Effector CD8-positive, alpha-beta T cell (primary cell): ENCODE measurements around the gene ADGRG1.

Source experiments
- DNase-seq: peaks from one replicate; lab custom pipeline; 2025; lab: John Stamatoyannopoulos, UW

ADGRG1 gene

DNA sequence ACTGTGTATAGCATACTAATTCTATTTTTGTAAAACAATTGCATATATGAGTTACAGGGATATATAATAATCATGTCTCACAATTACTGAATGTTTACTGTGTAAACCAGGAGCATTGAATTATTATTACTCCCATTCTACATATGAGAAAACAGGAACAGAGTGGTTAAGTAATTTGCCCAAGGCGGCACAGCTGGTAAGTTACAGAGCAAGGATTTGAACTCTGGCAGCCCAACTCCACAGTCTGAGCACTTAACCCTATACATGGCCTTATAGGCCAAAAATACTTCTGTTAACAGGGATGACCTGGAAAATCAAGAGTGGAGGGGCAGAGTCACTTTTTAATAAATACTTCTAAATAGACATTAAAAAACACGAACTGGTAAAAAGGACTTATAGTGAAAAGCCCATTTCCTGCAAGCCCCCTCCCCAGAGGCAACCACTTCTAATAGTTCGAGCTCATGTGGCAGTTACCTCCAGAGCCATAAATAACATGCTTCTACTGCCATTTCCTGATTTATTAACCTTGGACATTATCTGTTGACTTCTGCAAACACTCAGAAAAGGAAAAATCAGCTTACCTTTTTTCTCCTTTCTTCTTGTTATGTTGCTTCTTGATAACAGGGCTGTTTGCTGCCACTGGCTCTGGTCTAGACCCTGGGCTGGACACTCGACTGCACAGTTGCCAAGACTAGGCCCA is 22.1 kb upstream of the ADGRG1 start:
- no peak for DNase-seq

DNA sequence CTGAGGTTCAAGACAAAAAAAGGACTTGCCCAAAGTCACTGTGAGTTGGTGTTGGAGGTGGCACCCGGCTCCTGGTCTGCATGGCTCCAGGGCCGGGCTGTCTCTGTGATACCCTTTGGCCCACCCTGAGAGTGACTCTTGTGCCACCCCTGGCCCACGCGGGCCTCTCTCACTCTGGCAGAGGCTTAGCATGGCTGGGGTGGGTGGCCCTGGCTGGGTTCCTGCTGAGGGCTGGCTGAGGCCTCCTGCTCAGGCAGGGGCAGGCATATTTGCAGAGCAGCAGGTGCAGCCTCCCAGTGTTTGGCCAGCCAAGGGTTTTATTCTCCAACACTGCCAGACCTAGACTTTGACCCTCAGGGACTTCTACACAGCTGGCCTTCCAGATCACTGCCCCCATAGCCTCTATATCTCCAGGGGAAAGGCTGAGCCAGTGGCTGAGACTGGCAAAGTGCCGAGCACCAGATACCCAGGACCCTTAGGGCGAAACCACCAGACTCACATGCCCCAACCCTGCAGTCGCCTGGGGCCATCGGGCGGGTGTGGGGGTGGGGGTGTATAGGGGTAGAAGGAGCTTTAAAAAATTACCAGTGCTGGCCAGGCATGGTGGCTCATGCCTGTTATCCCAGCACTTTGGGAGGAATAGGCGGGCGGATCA is 21.5 kb upstream of the ADGRG1 start:
- no peak for DNase-seq

DNA sequence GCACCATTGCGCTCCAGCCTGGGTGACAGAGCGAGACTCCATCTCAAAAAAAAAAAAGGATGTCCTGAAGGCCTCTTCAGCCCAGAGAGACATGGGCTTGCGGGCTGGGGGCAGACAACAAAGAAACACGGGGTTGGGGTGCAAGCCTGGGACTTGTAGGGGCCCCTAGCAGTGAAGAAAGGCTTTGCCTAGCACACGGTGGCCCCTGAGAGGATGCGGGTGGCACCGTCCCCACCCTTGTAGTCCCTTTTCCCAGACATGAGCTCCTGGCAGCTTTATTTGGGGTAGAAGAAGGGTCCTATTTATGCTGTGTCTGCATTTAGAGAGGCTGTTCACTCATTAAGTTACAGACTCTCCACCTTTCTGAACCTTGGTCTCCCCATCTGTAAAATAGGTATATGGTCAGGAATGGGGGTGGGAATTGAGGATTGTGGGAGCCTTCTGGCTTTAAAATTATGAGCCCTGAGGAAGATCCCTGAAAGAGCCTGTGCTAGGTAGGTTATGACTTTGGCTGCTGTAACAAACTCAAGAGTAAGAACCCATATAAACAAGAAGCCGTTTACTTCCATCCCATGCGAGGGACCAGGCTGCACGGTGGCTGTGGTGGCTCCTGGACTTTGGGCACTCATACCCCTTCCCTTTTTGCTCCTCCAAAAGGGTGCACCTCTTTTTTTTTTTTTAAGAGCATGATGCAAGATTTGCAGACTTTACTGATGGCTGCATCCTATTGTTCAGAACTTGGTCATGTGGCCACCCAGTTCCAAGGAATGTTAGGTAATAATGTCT is 20.6 kb upstream of the ADGRG1 start:
- no peak for DNase-seq

DNA sequence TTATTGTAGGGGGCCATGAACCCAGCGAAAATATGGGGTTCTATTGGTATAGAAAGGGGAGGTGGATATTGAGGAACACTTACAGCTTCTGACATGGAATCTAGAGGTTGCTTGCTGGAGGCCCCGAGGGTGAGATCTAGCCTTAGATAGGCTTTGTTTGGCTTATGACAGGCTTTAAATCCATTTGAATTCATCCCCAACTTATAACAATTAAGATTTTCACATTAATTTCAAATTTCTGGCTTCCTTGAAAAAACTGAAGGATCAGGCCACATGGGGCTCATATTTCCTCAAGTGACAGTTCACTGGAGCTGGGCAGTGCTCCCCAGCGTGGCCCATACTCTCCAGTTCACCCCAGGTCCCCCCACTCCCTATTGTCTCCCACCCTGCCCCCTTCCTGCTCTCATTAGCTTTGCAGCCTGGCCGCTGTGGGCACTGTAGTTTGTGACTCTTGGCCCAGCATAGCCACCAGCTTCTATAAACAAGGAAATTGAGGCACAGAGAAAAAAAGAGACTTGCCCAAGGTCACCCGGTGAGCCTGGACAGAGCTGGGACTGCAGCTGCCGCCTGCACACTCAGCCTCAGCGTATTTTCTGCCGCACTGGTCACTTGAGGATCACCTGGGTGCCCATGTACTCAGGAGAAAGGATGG is 19.8 kb upstream of the ADGRG1 start:
- DNase-seq = no peak

DNA sequence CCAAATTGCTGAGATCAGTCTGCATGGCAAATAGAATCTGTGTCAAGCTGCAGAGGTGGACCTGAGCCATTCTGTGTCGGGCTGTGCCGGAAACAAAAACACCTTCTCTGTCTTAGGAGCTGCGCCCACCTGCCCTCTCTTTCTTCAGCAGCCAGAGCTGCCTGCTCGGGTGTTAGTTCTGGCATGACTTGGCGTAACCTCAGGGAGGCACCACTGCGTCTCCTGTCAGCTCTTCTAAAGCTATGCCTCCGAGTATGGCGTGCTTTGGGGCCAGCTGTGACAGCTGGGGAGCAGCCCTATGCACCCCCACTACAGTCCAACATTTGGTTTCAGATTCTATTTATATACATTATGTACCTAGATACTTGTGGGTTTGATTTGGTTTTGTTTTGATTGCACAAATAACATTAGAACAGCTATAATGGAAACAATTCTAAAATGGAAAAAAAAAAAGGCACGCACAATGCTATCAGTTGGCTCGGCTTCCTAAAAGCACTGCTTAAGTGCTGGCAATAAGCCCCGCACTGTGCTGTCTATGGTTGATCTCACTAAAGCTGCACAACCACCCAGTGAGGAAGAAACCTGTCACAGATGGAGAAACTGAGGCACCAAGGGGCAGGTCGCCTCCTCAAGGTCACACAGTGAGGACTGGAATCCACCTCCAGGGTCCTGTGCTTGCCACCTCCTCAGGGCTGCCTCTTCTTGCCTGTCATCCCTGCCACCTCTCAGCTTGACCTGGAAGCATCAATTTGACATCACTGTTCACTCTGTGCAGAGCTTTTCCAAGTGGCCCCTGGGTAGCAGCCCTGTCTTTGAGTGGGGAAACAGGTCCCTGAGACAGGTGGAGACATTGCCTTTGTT is 18.7 kb upstream of the ADGRG1 start:
- DNase-seq = no peak

DNA sequence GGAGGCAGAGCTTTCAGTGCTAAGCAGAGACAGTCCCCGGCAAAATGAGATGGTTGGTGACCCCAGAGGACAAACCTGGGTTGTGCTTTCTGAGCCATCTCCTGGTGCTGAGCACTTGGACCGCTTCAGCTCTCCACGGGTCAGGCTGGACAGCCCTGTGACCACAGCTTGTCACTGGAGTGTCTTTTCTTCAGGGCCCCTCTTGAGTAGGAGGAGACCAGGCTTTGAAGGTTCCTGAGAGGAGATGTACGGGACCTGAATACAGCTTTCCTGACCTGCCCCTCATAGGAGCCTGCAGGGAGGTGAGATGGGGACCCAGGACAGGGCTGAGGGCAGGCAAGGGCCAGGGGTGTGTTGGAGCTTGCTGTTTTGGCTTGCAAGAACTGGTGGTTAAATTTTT is 17.8 kb upstream of the ADGRG1 start:
- DNase-seq = no peak

DNA sequence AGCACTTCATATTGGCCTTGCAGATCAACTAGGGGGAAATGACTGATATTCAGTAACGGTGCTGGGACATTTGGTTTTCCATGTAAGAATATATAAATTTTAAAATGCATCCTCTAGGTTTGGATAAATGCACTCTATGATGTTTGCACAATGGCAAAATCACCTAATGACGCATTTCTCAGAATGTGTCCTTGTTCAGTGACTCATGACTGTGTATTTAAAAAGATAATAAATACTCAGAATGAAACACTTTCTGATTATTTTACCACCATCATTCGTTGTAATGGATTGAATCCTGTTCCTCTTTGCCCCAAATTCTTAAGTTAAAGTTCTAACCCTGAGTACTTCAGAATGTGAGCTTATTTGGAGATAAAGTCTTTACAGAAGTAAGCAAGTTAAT is 17.2 kb upstream of the ADGRG1 start:
- no peak for DNase-seq

DNA sequence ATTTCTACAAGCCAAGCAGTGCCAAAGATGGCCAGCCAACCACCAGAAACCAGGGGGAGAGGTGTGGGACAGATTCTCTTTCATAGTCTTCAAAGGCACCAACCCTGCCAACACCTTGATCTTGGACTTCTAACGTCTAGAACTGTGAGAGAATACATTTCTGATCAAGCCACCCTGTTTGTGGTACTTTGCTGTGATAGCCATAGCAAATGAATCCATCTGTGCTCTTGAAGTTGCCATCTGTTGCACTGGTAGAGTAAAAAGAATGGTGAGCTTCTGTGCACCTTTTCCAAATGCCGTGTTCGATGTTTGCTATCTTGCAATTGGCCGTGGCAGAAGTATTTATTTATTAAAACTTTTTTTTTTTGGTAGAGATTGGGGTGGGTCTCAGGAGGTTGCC is 16.7 kb upstream of the ADGRG1 start:
- DNase-seq = no peak

DNA sequence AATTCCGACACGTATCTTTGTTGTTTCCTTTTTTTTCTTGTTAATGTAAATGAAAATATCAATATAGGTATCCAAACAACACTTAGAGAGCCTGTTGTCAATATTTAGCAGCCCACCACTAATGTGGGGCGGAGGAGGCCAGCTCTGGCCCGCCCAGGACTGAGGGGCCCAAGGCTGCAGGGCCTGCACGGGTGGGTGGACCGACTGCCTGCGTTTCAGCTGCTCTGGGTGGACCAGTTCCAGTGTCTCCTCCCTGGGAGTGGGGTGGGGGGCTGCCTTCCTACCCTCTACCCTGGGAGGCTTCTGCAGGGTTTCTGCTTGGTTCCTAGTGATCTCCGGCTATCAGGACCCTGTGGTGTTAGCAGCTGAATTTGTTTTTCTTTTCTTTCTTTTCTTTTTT is 15.9 kb upstream of the ADGRG1 start:
- no peak for DNase-seq

DNA sequence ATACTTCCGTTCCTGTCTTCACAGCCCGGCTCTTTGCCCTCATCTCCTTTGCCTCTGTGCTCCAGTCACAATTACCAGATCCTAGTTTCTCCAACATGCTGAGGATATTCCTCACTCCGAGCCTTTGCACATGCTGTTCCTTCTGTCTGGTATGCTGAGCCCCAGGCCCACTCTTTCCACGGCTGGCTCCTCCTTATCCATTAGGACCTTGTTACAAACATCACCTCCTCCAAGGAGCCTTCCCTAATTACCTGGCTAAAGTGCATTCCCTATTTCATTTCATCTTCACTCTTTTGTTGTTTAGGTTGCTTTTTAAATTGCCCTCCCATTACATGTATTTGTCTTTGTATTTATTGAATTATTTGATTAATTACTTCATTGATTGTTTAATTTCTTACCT is 14.9 kb upstream of the ADGRG1 start:
- DNase-seq = no peak

DNA sequence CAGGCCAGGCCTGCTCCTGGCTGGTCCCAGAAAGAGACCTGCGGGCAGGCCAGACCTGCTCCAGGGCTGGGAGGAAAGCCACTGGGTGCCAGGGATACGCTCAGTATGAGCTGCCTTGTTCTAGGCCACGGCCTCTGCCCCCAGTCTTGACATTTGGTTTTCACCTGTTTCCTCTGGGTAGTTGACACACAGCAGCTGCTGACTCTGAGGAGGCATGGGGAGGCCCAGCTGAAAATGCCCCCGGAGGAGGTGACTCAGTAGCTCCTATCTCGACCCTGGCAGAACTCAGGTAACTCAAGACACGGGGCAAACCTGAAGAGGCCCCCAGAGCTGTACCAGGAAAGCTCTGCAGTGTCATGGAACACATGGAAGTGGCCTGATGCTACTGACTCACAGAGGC is 13.9 kb upstream of the ADGRG1 start:
- no peak for DNase-seq

DNA sequence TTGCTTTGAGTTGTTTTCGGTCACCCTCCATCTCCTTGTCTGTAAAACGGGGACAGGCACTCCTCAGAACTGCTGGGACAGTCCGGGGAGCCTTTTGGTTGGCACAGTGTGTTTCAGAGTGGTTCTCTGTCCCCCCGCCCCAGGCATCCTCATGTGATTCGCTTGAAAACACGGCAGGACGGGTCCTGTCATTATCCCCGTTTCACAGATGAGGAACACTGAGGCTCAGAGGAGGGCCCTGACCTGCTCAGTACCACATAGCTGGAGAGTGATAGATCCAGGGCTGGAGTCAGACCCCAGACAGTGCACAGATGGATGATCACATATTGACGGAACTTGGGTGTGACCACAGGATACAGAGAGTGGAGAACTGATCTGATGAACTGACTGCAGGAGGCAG is 13.5 kb upstream of the ADGRG1 start:
- DNase-seq = no peak

DNA sequence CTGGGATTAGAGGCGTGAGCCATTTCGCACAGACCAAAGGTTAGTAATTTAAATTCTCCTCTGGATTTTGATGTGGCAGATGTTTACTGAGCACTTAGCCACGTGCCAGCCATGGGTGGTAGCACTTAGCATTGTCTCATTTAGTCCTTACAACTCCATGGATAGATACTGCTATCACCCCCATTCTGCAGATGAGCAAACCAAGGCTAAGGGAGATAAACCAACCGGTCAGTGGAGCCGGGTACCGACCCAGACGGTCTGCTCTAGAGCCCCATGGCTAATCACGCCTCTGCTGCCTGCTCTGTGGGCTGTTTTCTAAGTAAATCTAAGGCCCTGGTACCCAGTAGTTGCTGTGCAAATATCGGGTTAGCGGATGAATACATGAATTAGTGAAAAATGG is 12.6 kb upstream of the ADGRG1 start:
- no peak for DNase-seq

DNA sequence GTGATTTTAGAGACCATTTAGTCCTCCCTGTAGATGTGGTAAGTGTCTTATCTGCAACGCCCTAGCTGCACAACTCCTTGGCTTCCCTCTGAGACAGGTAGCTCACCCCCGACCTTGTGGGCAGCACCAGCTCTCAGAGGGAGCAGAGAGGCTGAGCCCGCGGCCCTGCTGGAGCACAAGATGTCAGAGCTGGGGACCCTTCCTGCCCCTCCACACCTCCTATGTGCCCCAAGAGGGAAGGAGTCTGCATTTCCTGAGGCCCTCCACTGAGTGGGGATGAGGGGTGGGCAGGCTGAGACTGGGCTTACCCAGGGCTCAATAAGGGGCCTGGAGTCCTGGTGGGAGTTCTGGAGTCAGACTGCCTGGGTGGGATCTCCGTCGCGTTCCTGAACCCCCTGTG is 12.2 kb upstream of the ADGRG1 start:
- no peak for DNase-seq

DNA sequence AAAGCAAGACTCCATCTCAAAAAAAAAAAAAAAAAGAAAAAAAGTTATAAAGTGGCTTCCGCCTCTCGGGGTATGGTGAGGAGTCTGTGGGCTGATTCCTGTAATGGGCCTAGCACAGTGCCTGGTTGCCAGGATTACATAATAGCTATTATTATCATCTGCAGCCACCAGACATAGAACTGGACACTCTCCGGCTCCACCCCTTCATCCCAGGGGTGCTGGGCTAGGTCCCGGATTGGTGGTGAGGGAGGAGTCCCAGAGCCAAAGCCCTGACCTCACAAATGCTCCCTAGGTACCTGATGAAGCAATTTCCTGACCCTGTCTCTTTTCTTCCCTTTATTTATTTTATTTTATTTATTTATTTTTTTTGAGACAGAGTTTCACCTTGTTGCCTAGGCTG is 11.6 kb upstream of the ADGRG1 start:
- DNase-seq = no peak

DNA sequence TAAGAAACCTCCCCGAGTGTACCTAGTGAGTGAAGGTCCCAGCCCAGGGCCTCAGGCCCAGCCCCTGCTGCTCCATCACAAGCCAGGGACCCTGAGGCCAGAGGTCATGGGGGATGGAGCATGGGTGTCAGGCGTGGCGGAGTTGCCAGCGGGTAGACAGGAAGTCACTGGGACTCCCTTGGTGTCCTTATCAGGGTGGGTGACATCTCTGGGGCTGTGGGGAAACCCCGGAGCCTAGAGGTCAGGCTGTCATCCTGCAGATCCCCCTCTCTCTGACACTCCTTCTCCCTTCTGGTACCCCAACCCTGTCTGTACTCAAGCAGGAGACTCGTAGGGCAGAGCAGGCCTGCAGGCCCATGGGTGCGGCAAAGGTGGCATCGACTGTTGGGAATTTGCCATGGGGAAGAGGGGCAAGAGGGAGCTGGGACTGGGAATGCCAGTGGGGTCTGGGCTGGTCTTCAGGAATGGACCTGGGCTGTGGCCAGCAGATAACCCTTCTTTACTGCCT is 10.8 kb upstream of the ADGRG1 start:
- no peak for DNase-seq

DNA sequence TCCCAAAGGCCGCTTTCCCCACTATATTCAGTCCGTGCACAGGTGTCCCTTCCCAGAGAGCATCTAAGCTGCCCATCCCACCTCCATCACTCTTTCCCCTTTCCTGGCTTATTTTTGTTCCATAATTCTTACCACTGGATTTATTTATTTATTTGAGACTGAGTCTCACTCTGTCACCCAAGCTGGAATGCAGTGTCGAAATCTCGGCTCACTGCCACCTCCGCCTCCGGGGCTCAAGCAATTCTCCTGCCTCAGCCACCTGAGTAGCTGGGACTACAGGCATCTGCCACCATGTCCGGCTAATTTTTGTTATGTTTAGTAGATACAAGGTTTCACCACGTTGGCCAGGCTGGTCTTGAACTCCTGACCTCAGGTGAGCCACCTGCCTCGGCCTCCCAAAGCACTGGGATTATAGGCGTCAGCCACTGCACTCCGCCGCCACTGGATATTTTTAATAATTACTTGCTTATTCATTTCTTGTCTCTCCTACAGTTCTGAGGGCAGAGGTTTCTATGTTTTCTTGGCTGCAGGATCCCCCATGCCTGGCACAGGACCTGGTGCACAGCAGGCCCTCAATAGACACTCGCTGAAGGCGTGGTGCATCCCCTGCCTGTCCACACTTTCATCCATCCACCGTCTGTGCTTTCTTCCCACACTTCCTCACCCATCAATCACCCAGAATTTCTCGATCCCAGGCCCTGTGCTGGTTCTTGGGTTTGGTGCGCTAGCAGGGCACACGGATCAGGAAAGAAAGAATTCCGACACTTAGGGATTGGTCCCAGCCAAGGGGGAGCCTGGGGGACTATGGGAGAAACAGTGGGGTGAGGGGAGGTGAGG is 9.9 kb upstream of the ADGRG1 start:
- DNase-seq = no peak

DNA sequence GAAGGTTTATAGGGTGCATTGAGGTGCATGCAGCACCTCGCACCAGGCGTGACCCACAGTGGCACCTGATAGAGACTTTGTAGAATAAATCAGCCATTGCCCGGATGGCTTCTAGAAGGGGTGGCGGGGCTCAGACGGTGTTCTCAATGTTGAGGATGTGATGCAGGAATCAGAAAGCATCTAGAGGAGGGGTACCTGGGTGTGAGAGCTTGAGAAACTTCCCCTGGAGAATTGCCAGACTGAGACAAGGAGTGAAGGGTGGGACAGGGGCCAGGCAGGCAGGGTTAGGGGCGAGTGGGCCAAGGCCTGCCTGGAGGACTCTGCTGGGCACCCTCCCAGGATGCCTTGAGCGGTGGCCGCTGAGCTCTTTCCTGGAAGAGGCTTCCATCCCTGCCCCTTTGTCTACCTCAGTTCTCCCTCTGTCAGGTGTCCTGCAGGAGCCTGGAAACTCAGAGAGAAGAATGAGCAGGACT is 9.3 kb upstream of the ADGRG1 start:
- DNase-seq = no peak

DNA sequence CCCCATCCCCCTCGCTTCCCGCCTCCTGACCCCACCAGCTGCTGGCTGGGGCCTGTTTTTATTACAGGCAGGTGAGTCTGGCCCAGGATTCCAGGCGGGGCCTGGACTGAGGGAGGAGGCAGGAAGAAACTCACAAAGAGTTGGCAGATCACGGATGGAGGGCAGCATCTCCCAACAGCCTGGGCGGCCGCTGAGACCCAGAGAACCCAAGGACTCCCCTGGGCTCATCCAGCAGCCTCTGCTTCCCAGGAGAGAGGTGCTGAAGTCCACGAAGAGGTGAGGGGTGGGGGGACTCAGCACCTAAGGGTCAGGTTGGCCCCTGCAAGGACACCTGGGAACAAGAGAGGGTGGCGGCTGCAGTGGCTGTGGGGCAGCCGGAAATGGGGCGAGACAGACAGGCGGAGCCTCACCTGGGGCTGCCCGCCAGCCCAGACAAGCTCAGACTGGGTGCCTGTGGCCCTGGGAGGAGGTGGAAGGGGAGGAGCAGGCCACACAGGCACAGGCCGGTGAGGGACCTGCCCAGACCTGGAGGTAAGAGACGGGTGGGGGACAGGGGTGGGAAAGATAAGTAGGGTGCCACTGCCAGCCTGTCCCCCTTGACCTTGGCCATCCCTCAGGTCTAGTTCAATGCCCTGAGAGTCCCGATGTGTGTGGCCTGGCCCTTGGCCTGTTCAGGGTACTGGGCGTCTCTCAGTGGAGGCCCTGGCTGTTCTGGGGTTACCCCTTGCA is 8.7 kb upstream of the ADGRG1 start:
- DNase-seq = no peak
